BE2C (cell line): ENCODE data around the gene ZNF804A.

Experiments used
- DNase-seq: peaks from one replicate; pipeline ENCODE4 v3.0.0-alpha.2; 2020
- H3K27me3 ChIP-seq: fragments of 250-450 bp; sonication (Bioruptor Pico); 2 replicates; pipeline ENCODE4 v1.5.1; 2020; ENCODE audit warnings: mild to moderate bottlenecking
- H3K36me3 ChIP-seq: fragments of 250-450 bp; sonication (Bioruptor Pico); 2 replicates; pipeline ENCODE4 v1.5.1; 2020; ENCODE audit warnings: mild to moderate bottlenecking
- H3K4me1 ChIP-seq: fragments of 250-450 bp; sonication (Bioruptor Pico); 2 replicates; pipeline ENCODE4 v1.5.1; 2020
- H3K4me3 ChIP-seq: 2 replicates; pipeline ENCODE4 v1.5.1; 2011; ENCODE audit warnings: low read depth, low read length
- H3K9me3 ChIP-seq: fragments of 250-450 bp; sonication (Bioruptor Pico); 2 replicates; pipeline ENCODE4 v1.5.1; 2020
- TF ChIP-seq, protein P1 (sequence below): IDR thresholded peaks from 2 replicates; pipeline ENCODE4 v1.5.1; 2012; ENCODE audit warnings: mild to moderate bottlenecking, low read depth, low read length

Gene ZNF804A

DNA sequence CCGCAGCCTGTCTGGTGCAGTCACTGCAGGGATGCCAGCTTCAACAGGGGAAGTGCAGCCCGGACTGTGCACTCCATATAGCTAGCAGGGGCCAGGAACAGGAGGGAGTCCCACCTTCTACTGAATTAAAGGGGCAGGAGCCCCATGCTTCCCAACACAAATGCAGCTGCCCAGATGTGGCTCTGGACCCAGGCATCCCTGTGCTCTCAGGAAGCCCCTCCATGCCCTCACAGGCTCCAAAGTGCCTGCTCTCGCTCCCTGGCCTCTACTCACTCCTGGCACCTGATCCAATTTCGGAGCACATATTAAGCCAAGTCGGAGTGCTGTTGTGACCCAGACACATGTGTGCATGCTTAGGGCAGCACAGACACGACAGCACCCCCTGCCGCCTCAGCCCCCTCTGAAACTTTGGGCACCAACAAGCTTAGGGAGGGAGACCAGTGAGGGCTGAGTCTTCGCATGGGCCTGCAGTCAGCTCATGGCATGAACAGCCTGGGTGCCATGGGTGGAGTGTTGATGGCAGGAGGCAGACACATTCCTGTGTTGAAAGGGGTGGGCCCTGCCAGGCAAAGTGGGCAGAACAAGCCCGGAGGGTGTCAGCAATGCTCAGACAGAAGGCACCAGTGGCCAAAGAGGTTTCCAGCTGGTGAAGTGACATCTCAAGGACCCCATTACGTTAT lies 83.5 kb downstream of the ZNF804A start:
- DNase-seq, result no peak
- Histone ChIP-seq H3K4me1 (no peaks in the 10 kb centered on the region), H3K36me3 (no peaks in the 10 kb centered on the region), H3K27me3 (no peaks in the 10 kb centered on the region), H3K9me3 (no peaks in the 10 kb centered on the region), H3K4me3 (no peak overlapping the region)
- TF ChIP-seq, protein P1, sequence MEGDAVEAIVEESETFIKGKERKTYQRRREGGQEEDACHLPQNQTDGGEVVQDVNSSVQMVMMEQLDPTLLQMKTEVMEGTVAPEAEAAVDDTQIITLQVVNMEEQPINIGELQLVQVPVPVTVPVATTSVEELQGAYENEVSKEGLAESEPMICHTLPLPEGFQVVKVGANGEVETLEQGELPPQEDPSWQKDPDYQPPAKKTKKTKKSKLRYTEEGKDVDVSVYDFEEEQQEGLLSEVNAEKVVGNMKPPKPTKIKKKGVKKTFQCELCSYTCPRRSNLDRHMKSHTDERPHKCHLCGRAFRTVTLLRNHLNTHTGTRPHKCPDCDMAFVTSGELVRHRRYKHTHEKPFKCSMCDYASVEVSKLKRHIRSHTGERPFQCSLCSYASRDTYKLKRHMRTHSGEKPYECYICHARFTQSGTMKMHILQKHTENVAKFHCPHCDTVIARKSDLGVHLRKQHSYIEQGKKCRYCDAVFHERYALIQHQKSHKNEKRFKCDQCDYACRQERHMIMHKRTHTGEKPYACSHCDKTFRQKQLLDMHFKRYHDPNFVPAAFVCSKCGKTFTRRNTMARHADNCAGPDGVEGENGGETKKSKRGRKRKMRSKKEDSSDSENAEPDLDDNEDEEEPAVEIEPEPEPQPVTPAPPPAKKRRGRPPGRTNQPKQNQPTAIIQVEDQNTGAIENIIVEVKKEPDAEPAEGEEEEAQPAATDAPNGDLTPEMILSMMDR, result no peak

DNA sequence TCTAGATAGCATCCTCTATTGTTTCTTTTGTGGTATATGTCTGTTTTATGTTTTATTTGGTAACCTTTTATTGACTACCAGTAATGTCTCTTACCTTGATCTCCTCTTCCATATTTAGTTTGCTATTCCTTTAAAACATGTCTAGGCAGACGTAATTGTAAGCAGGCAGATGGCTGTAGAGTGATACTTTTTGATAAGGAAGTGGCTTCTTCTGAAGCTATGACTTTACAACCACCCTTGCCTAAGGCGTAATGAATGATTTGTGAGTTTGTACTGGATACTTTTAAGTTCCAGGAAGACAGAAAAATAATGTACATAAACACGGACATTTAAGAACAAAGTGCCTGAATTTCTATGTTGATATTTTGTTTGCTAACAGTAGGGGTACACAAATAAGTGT lies 85.6 kb downstream of the ZNF804A start:
- Histone ChIP-seq H3K4me1 (no peaks in the 10 kb centered on the region), H3K36me3 (no peaks in the 10 kb centered on the region), H3K9me3 (no peaks in the 10 kb centered on the region), H3K27me3 (no peaks in the 10 kb centered on the region), H3K4me3 (no peak overlapping the region)
- DNase-seq, result no peak
- TF ChIP-seq, protein P1, result no peak

- H3K36me3 ChIP-seq, result no peaks in the 10 kb centered on the region
- TF ChIP-seq, protein P1, result no peak
- no peaks in the 10 kb centered on the region for H3K27me3 ChIP-seq
- no peaks in the 10 kb centered on the region for H3K9me3 ChIP-seq
- no peaks in the 10 kb centered on the region for H3K4me1 ChIP-seq
- DNase-seq, result no peak
- no peak overlapping the region for H3K4me3 ChIP-seq
Measured at GRCh38 chr2:184685999-184686841, 87.9 kb downstream of the ZNF804A start.

- TF ChIP-seq, protein P1, result no peak
Measured at GRCh38 chr2:184689638-184690037, 91.3 kb downstream of the ZNF804A start.

GRCh38 chr2:184692141-184692734 lies 93.9 kb downstream of the ZNF804A start:
- Histone ChIP-seq H3K27me3 (no peaks in the 10 kb centered on the region), H3K4me3 (no peak overlapping the region), H3K4me1 (peaks cover 3% of the 10 kb centered on the region; the same call in 1 of the 2 replicates), H3K36me3 (no peaks in the 10 kb centered on the region), H3K9me3 (no peaks in the 10 kb centered on the region)
- DNase-seq, result peak; percentile 25
- TF ChIP-seq, protein P1, result no peak

More at GRCh38 chr2:184689638-184690037, 91.3 kb downstream of the ZNF804A start:
- Histone ChIP-seq H3K4me1 (peaks cover 3% of the 10 kb centered on the region; the same call in 1 of the 2 replicates), H3K27me3 (no peaks in the 10 kb centered on the region), H3K36me3 (no peaks in the 10 kb centered on the region), H3K4me3 (no peak overlapping the region), H3K9me3 (no peaks in the 10 kb centered on the region)
- no peak for DNase-seq
